WTC11 (cell line): ENCODE measurements around the gene LRRC41. TPM values are rescaled to one million over a fixed set of nuclear protein-coding genes. Genes with fewer than 3 reads are reported as not detected.

Experiments used
- CREB1 ChIP-seq: sonication (generic); formaldehyde crosslinking; IDR thresholded peaks from 2 replicates; pipeline ENCODE4 v1.8.0; 2023; ENCODE audit warnings: mild to moderate bottlenecking, missing genetic modification reagents
- CTCF ChIP-seq: fragments of 200-600 bp; IDR thresholded peaks from 2 replicates; pipeline ENCODE4 v1.8.0; 2022; ENCODE audit warnings: antibody characterized with exemption
- EMX1 ChIP-seq: fragments of 250-450 bp; sonication (Bioruptor Pico); IDR thresholded peaks from 2 replicates; pipeline ENCODE4 v1.8.0; 2021; ENCODE audit warnings: mild to moderate bottlenecking
- FOXP4 ChIP-seq: sonication (generic); formaldehyde crosslinking; IDR thresholded peaks from 2 replicates; pipeline ENCODE4 v1.8.0; 2022; ENCODE audit warnings: mild to moderate bottlenecking, missing genetic modification reagents
- GRHL2 ChIP-seq: fragments of 250-450 bp; sonication (Bioruptor Pico); IDR thresholded peaks from 2 replicates; pipeline ENCODE4 v1.8.0; 2022; ENCODE audit warnings: mild to moderate bottlenecking, moderate library complexity; ENCODE audit not compliant: insufficient replicate concordance, severe bottlenecking
- GTF2I ChIP-seq: fragments of 250-450 bp; sonication (Bioruptor Pico); conservative IDR thresholded peaks from 2 replicates; pipeline ENCODE4 v1.4.0; 2021; ENCODE audit warnings: mild to moderate bottlenecking
- IRF1 ChIP-seq: sonication (generic); formaldehyde crosslinking; IDR thresholded peaks from 2 replicates; pipeline ENCODE4 v1.8.0; 2023; ENCODE audit warnings: missing genetic modification reagents
- JUN ChIP-seq: sonication (generic); formaldehyde crosslinking; IDR thresholded peaks from 2 replicates; pipeline ENCODE4 v1.8.0; 2023; ENCODE audit warnings: mild to moderate bottlenecking, missing genetic modification reagents
- MAX ChIP-seq: sonication (generic); formaldehyde crosslinking; IDR thresholded peaks from 2 replicates; pipeline ENCODE4 v1.8.0; 2022; ENCODE audit warnings: mild to moderate bottlenecking, missing genetic modification reagents
- MYBL2 ChIP-seq: sonication (generic); formaldehyde crosslinking; IDR thresholded peaks from 2 replicates; pipeline ENCODE4 v1.8.1; 2023; ENCODE audit warnings: mild to moderate bottlenecking, moderate library complexity, missing genetic modification reagents
- NFATC4 ChIP-seq: fragments of 250-450 bp; sonication (Bioruptor Pico); IDR thresholded peaks from 2 replicates; pipeline ENCODE4 v1.9.0; 2021; ENCODE audit warnings: mild to moderate bottlenecking
- PRDM15 ChIP-seq: sonication (generic); formaldehyde crosslinking; IDR thresholded peaks from 2 replicates; pipeline ENCODE4 v1.8.0; 2022; ENCODE audit warnings: missing genetic modification reagents
- SMAD4 ChIP-seq: sonication (generic); formaldehyde crosslinking; IDR thresholded peaks from 2 replicates; pipeline ENCODE4 v1.8.0; 2022; ENCODE audit warnings: mild to moderate bottlenecking, missing genetic modification reagents
- TCF7 ChIP-seq: sonication (generic); formaldehyde crosslinking; IDR thresholded peaks from 2 replicates; pipeline ENCODE4 v1.8.0; 2022; ENCODE audit warnings: mild to moderate bottlenecking, low read depth, missing genetic modification reagents, moderate library complexity
- TEAD1 ChIP-seq: sonication (generic); formaldehyde crosslinking; IDR thresholded peaks from 2 replicates; pipeline ENCODE4 v1.8.0; 2022; ENCODE audit warnings: mild to moderate bottlenecking, missing genetic modification reagents
- TEAD4 ChIP-seq: sonication (generic); formaldehyde crosslinking; IDR thresholded peaks from 2 replicates; pipeline ENCODE4 v1.8.0; 2022; ENCODE audit warnings: mild to moderate bottlenecking, missing genetic modification reagents
- USF2 ChIP-seq: sonication (generic); formaldehyde crosslinking; IDR thresholded peaks from 2 replicates; pipeline ENCODE4 v1.8.1; 2023; ENCODE audit warnings: mild to moderate bottlenecking, missing genetic modification reagents, moderate library complexity
- ZBTB43 ChIP-seq: sonication (generic); formaldehyde crosslinking; IDR thresholded peaks from 2 replicates; pipeline ENCODE4 v1.8.1; 2023; ENCODE audit warnings: mild to moderate bottlenecking, missing genetic modification reagents
- ZMAT4 ChIP-seq: fragments of 250-450 bp; sonication (Bioruptor Pico); IDR thresholded peaks from 2 replicates; pipeline ENCODE4 v1.9.0; 2021; ENCODE audit warnings: mild to moderate bottlenecking
- ZNF263 ChIP-seq: sonication (generic); formaldehyde crosslinking; IDR thresholded peaks from 2 replicates; pipeline ENCODE4 v1.8.1; 2022; ENCODE audit warnings: low read depth, mild to moderate bottlenecking, moderate library complexity, missing genetic modification reagents
- ZNF281 ChIP-seq: sonication (generic); formaldehyde crosslinking; IDR thresholded peaks from 2 replicates; pipeline ENCODE4 v1.8.0; 2023; ENCODE audit warnings: mild to moderate bottlenecking, missing genetic modification reagents
- ZNF671 ChIP-seq: fragments of 250-450 bp; sonication (Bioruptor Pico); IDR thresholded peaks from 2 replicates; pipeline ENCODE4 v1.8.0; 2021; ENCODE audit warnings: mild to moderate bottlenecking
- ZSCAN18 ChIP-seq: fragments of 250-450 bp; sonication (Bioruptor Pico); IDR thresholded peaks from 2 replicates; pipeline ENCODE4 v2.1.2; 2022; ENCODE audit warnings: mild to moderate bottlenecking, moderate library complexity
- total RNA-seq: library from RNA; stranded (reverse); gene quantifications from 3 replicates; pipeline ENCODE4 v1.2.3, GENCODE V29; 2021

Gene LRRC41
- total RNA-seq, 1 experiment from 2014 or later, result 46.0 TPM

GRCh38 chr1:46340404-46341221 lies 37.2 kb upstream of the LRRC41 start, which contains the start of gene NSUN4 (continued):
- TF ChIP-seq NFATC4 (CRISPR knock-in tag) (no peak), MYBL2 (0 out of 2 replicates have a peak, but pooled peaks have one; percentile 25), JUN (CRISPR knock-in tag) (peak; percentile 45; the same call in 1 of the 2 replicates), SMAD4 (no peak), ZBTB43 (CRISPR knock-in tag) (no peak; the same call in 1 of the 2 replicates), ZSCAN18 (CRISPR knock-in tag) (no peak), ZNF263 (CRISPR knock-in tag) (no peak), TEAD4 (CRISPR knock-in tag) (no peak), GRHL2 (CRISPR knock-in tag) (no peak), CREB1 (CRISPR knock-in tag) (no peak; the same call in 1 of the 2 replicates), TCF7 (CRISPR knock-in tag) (no peak), MAX (CRISPR knock-in tag) (peak; percentile 91), EMX1 (CRISPR knock-in tag) (no peak), PRDM15 (peak; percentile 87), ZMAT4 (CRISPR knock-in tag) (no peak), GTF2I (CRISPR knock-in tag) (no peak), ZNF671 (CRISPR knock-in tag) (no peak), USF2 (CRISPR knock-in tag) (no peak), ZNF281 (CRISPR knock-in tag) (no peak), IRF1 (CRISPR knock-in tag) (no peak), FOXP4 (CRISPR knock-in tag) (0 out of 2 replicates have a peak, but pooled peaks have one; percentile 47), TEAD1 (peak; percentile 65), CTCF (no peak; the same call in 1 of the 2 replicates)
